ENCODE data around the gene KRT73. TPM values are rescaled to one million over a fixed set of nuclear protein-coding genes. Genes with fewer than 3 reads are reported as not detected.

Gene KRT73
- total RNA-seq, 4 donors from 2014 or later, result 0.15 TPM; not detected in 3

DNA sequence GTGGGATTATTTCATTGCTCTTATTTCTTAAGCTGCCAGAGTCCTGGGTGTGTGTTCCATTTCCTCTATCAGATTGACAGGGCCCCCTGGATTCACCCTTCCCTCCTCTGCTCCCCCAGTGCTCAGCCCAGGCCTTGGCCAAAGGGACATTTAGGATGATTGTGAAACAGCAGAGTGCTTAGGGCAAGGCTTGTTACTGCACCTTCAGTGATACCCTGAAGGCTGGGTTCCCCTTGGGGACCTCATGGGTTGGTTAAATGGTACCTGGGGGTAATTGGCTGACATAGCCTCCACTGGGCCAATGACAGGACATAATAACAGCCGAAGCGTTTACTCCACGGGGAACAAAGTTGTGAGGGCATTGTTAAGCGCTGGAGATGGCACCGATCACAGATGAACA is 15.8 kb downstream of the KRT73 start:
- Histone ChIP-seq H3K9me3 (no peaks in the 10 kb centered on the region), H3K36me3 (no peaks in the 10 kb centered on the region), H3K27ac (no peak overlapping the region), H3K4me3 (no peak overlapping the region), H3K27me3 (peaks cover 0 to 59% (median 2%) of the 10 kb centered on the region in 4 donors), H3K4me1 (peaks cover 0 to 8% (median 0%) of the 10 kb centered on the region in 3 donors)
- intact Hi-C loops (cut with DNase I), result no loop called here
- WGBS, 2 donors, result 93 to 100% methylated on average over 2 to 5 of the region's 5 CpGs
- no peak for DNase-seq
- no peak for TF ChIP-seq POLR2A (IDR thresholded peaks at IDR 0.05)

- WGBS, 2 donors, result 76 to 89% methylated on average over 2 to 4 of the region's 4 CpGs
- no peak overlapping the region for H3K4me3 ChIP-seq
- no peak for DNase-seq
- H3K36me3 ChIP-seq, result no peaks in the 10 kb centered on the region
- peaks cover 0 to 8% (median 0%) of the 10 kb centered on the region in 3 donors for H3K4me1 ChIP-seq
- intact Hi-C loops (cut with DNase I), result no loop called here
- TF ChIP-seq CTCF (IDR thresholded peaks at IDR 0.05) (no peak), POLR2A (IDR thresholded peaks at IDR 0.05) (no peak)
- peaks cover 0 to 55% (median 2%) of the 10 kb centered on the region in 4 donors for H3K27me3 ChIP-seq
- H3K9me3 ChIP-seq, result no peaks in the 10 kb centered on the region
- H3K27ac ChIP-seq, result no peak overlapping the region
These were observed 16.7 kb downstream of the KRT73 start for GRCh38 chr12:52601671-52602070.

GRCh38 chr12:52600941-52601481 is 17.3 kb downstream of the KRT73 start, which contains the start of gene KRT72:
Gene KRT72 (minus strand): TSS chr12:52601463. CDS start chr12:52601452, 11 bp downstream.
- peaks cover 0 to 51% (median 2%) of the 10 kb centered on the region in 4 donors for H3K27me3 ChIP-seq

DNA sequence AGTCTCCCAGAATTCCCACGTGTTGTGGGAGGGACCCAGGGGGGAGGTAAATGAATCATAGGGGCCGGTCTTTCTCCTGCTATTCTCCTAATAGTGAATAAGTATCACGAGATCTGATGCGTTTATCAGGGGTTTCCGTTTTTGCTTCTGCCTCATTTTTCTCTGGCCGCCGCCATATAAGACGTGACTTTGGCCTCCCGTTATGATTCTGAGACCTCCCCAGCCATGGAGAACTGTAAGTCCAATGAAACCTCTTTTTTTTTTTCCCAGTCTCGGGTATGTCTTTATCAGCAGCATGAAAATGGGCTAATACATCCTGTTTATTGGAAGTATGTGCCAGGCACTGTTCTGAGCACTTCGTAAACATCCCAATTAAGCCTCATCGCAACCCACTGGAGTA is 17.9 kb downstream of the KRT73 start:
- H3K27ac ChIP-seq, result no peak overlapping the region
- TF ChIP-seq CTCF (IDR thresholded peaks at IDR 0.05) (no peak), POLR2A (IDR thresholded peaks at IDR 0.05) (no peak)
- intact Hi-C loops (cut with DNase I), result no loop called here
- 85 to 92% methylated on average over 12 of the region's 12 CpGs for WGBS, 2 donors
- peaks cover 0 to 8% (median 0%) of the 10 kb centered on the region in 3 donors for H3K4me1 ChIP-seq
- no peaks in the 10 kb centered on the region for H3K9me3 ChIP-seq
- H3K4me3 ChIP-seq, result no peak overlapping the region
- no peaks in the 10 kb centered on the region for H3K36me3 ChIP-seq
- H3K27me3 ChIP-seq, result peaks cover 0 to 51% (median 2%) of the 10 kb centered on the region in 4 donors
- no peak for DNase-seq

More at GRCh38 chr12:52600941-52601481, 17.3 kb downstream of the KRT73 start, which contains the start of gene KRT72:
- H3K4me3 ChIP-seq, result no peak within 1 kb of the TSS
- no peak within 1 kb of the TSS for H3K27ac ChIP-seq
- no peaks in the 10 kb centered on the region for H3K36me3 ChIP-seq
- TF ChIP-seq POLR2A (IDR thresholded peaks at IDR 0.05), result no peak
- no peak for TF ChIP-seq CTCF (IDR thresholded peaks at IDR 0.05)
- DNase-seq, result no peak
- intact Hi-C loops (cut with DNase I), result no loop called here
- H3K9me3 ChIP-seq, result no peaks in the 10 kb centered on the region
- WGBS, 2 donors, result 44 to 51% methylated on average over 8 to 11 of the region's 48 CpGs
- peaks cover 0 to 8% (median 0%) of the 10 kb centered on the region in 3 donors for H3K4me1 ChIP-seq

- H3K4me1 ChIP-seq, result peaks cover 0 to 8% (median 0%) of the 10 kb centered on the region in 3 donors
- H3K27ac ChIP-seq, result no peak overlapping the region
- H3K4me3 ChIP-seq, result no peak overlapping the region
- no peak for DNase-seq
- TF ChIP-seq POLR2A (IDR thresholded peaks at IDR 0.05) (no peak), CTCF (IDR thresholded peaks at IDR 0.05) (no peak)
- no peaks in the 10 kb centered on the region for H3K9me3 ChIP-seq
- intact Hi-C loops (cut with DNase I), result no loop called here
- H3K27me3 ChIP-seq, result peaks cover 0 to 51% (median 2%) of the 10 kb centered on the region in 4 donors
- WGBS, 2 donors, result 57 to 64% methylated on average over 2 of the region's 2 CpGs
- no peaks in the 10 kb centered on the region for H3K36me3 ChIP-seq
These were observed 18.3 kb downstream of the KRT73 start for GRCh38 chr12:52600071-52600470.
